ENCODE data around the gene SLC38A3.
"Not testable (repeated sequence)": the region's sequence is repeated elsewhere in the genome, so short reads cannot be mapped to it uniquely, and the experiment has no call there.

The SLC38A3 gene

DNA sequence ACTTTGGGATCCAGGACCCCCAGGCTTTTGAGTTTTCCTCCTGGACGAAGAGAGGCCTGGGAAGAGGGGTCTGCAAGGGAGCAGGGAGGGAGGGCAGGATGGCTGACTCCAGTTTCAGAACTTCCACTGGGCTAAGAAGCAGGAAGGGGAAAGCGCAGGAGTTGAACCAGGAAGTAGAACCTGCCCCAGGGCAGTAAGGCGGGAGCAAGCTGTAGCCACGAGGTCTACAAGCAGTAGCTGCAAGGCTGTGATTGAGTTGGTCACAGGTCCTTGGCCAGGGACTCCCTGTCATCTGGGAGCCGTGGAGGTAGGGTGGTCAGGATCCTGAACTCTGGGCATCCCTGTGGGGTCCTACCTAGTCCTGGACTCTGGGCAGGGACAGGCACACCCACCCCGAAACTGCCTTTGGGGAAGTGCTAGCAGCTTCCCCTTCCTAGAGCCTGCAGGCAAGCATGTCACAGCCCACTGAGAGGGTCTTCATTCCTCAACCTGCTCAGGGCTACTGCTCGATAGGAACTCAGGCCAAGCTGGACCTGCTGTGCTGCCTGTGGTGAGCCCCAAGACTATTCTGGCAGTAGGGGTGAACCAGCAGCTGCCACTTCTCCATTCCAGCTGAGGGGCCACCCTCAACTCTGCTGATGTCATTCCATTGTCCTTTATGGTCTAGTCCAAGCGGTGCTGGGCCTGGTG is 25.2 kb downstream of the SLC38A3 start:
- FAIRE-seq, result no peak
- DNase-seq (ENCODE audit: low spot score), result no peak

DNA sequence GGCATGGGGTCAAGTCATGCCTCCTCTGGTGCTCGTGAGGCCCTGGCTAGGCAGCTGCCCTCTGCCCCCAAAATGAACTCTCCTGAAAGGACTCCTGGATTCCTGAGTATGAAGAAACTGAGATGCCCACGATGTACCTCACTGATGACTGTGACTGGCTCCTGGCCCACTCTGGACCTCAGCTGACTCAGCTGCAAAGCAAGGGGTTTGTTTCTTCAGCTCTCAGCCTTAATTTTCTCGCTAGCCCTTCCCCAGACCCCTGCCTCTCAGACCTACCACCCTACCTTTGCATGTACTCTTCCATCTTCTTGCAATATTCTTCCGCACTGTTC is 25.7 kb downstream of the SLC38A3 start:
- DNase-seq (ENCODE audit: low spot score) (no peak), FAIRE-seq (no peak)

DNA sequence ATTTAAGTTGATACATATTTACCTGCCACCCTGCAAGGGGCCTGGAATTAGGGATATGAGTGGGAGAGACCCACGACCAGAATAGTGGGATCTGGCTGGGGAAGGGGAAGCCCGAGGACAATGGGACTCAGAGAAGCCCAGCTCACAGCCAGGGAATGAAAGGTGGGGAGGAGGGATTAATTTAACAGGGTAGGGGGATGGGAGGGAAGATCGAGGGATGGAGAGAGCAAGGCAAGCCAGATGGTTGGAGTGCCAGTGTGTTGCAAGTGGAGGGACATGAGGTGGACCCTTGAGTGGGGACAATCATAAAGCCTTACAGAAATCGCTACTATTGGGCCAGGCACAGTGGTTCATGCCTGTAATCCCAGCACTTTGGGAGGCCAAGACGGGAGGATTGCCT is 26.5 kb downstream of the SLC38A3 start:
- no peak for FAIRE-seq
- DNase-seq (ENCODE audit: low spot score), result no peak

DNA sequence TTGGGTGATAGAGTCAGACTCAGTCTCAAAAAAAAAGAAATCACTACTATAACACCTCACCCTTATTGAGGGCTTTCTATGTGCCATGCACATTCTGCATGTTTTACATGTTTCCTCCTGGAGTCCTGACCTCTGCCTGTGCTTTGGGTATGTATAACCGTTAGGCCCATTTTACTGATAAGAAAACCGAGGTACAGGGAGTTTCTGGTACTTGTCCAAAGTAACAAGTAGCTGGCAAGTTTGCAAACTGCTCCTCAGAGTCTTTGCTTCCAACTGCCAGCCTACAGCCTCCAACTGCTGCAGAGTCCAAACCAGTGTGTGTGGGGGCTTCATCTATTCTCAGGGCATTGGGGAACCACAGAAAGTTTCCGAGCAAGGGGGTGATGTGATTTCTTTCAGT is 27.2 kb downstream of the SLC38A3 start:
- no peak for FAIRE-seq

DNA sequence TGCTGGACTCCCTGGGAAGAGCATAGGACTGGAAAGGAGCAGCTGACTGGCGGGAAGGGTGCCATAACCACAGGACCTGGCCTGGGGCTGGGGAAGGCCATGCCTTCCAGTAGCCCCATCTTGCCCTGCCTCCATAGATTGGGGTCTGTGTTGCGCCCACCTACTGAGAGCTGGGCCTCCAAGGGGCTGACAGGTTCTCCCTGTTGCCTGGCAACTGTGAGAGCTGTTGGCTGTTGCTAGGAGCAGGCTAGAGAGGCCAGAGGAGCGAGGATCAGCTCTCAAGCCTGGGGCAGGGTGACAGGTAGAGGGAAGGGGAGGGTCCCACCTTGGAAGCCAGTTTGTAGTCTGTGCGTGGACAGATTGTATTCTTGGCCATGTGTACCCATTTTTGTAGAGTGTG is 28.1 kb downstream of the SLC38A3 start:
- FAIRE-seq, result no peak
- no peak for DNase-seq (ENCODE audit: low spot score)

More for the DNA sequence above, 27.2 kb downstream of the SLC38A3 start:
- no peak for DNase-seq (ENCODE audit: low spot score)

DNA sequence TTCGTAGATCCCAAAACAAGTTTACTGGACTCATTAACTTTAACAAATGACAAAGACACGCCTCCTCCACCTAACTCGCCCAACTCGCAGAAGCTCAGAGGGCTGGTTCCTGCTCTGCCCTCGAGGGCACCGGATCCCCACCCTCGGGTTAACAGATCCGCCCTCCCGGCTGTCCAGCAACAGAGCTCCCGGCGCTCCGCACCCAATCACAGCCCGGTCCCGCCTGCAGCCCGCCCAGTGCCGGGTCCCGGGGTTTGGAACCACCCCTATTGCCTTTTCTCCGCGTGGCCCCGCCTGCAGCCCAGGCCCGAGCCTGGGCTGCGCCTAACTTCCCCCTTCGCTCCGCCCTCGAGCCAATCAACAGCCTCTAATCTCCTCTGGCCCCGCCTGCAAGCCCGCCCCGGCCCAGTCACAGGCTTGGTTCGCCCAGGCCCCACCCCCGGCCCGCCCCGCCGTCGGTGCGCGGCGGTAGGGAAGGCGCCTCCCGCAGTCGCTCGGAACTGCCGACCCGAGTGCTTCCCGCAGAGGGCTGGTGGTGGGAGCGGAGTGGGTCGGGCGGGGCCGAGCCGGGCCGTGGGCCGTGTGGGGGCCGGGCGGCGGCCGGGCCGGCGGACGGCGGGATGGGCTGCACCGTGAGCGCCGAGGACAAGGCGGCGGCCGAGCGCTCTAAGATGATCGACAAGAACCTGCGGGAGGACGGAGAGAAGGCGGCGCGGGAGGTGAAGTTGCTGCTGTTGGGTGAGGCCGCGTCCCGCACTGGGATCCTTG is 30.8 kb downstream of the SLC38A3 start, which contains the start of gene GNAI2:
GNAI2 (plus strand) TSS at position 489 of the 768 bp plus-strand sequence; CDS start at position 621, 132 bp downstream.
- FAIRE-seq, result peak; percentile 93
- peak; percentile 94 for DNase-seq (ENCODE audit: low spot score)

DNA sequence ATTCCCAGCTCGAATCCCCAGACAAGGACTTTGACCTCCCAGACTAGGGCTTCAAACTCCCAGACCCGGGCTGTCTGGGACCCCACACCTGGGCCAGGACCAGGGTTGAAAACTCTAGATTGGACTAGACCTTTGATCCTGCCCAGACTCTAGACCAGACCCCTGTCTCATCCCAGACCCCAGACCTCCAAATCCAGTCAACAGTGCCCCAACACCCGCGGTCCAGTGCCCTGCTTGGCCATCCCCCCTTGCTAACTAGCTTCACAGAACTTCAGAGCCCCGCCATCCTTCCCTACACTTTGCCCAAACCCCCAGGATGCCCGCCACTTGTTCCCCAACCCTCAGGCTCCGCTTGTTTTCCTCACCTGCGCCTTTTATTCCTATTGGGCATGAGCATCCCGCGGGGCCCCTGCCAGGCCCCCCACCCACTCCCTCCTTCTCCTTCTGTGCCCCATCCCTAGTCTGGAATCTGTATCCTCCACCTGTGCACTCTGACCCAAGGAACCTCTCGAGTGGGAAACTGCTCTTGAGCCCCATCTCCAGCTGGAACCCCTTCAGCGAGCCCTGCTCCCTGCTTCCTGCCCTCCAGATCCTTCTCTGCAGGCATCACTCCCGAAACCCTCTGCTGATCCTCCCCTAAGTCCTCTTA is 31.5 kb downstream of the SLC38A3 start:
- FAIRE-seq, result no peak

DNA sequence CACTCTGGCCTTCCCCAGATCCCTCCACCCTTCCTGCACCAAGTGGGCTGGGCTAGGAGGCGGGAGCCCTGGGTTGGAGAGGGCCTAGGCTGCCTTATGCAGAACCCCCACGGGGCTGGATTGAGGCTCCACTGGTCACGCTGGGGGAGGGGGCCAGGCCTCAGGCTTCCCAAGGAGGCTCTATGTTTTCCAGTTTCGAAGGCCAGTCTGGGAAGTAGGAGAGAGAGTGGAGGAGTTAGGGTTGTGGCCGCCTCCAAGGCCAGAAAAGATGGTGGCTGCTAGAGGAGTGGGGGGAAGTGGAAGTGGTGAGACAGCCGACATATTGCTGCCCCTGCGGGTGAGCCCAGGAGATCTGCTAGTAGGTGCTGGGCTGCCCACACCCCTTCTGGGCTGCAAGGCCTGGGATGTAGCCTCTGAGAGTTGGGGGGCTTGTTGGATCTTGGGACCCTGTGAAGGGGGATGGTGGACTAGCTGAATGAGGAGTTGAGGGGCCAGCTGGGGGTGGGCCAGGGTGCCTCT is 32.1 kb downstream of the SLC38A3 start:
- no peak for DNase-seq (ENCODE audit: low spot score)
- FAIRE-seq, result no peak

More for the DNA sequence above, 31.5 kb downstream of the SLC38A3 start:
- no peak for DNase-seq (ENCODE audit: low spot score)

DNA sequence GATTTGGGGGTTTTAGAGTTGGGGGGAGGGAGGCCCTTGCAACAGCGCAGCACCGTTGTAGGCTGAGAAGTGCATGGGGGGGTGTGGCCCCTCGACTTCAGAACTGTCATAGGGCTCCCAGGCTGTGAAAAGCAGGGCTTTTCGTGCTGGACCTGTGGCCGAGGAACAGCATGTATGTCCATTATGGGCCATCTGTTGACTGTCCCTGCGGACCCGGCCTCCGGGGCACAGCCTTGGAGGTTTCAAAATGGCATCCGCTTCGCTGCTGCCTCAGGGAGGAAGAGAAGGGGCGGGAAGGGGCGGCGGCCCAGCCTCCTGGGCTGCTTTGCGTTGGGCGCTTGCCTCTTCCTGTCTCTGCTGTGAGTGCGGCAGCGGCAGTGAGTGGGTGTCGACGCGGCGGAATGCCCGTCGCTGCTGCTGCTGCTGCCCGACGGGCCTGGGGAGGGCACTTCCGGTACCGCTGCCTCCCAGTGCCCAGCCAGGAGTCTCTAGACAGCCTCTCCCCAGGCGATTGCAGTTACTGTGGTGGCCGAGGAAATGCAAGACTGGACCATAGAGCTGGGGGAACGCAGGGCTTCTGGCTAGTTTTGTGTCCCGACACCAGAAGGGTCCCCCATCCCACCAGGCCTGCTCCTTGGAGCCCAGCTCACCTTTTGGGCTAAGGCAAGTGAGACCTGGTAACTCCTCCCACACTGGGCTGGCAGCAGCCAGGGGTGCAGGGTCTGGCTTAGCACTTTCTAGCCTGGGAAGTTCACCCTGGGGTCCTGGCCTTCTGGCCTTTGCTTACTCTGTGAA is 32.9 kb downstream of the SLC38A3 start:
- DNase-seq (ENCODE audit: low spot score), result peak; percentile 78
- FAIRE-seq, result peak; percentile 68

DNA sequence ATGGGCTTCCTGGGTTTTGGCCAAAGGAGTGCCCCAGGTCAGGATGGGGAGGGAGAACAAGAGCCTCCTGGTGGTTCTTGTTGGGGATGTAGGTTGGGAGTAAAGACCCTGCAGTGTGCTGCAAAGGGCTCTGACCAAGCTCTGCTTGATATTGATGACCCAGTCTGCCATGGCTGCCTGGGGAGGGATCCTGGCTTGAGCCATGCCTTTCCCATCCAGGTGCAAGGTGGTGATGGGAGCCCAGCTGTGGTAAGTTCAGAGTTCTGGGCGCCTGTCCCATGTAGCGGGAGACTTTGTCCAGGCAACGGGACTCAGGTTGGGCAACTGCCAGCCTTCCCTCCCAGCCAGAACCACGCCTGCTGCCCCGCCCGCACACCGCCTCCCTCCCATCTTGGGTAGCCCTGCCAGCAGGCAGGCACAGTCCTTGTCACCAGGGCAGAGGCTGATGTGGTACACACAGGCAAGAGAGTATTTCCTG is 33.5 kb downstream of the SLC38A3 start:
- FAIRE-seq (no peak), DNase-seq (ENCODE audit: low spot score) (no peak)

DNA sequence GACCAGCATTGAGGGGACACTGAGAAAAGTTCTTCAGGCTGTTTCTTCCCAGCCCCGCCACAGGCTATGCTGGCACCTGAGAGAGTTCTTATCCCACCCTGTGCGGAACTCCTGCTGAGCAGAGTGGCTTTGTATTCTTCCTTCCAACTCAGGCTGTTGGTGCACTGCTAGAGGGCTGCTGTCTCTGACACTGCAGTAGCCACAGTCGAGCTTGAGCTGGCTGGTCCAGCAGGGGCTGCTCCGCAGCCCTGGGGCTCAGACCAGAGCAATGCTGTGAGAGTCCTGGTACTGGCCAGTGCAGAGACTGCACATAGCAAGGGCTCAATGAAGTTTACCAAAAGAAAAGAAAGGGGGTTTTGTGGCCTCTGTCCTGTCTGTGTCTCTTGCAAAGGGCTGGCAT is 34.6 kb downstream of the SLC38A3 start:
- no peak for DNase-seq (ENCODE audit: low spot score)
- FAIRE-seq, result no peak

DNA sequence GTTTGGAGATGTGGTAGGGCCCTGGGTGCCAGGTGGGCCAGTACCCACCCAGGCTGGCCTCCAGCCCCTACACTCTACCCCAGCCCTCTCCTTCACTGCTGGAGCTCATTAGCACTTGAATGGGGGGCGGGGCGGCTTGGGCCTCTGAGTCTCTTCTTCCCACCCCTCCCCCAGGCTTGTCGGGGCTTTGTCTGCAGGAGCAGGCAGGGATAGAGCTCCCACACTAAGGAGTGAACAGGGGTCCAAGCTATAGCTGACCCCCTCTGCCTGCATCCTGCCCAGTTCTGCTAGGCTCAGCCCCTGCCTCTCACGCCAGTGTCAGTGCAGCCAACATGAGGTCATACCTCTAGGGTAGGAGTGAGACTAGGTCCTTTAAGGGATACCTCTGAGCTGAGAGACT is 36.1 kb downstream of the SLC38A3 start:
- DNase-seq (ENCODE audit: low spot score), result no peak
- no peak for FAIRE-seq

DNA sequence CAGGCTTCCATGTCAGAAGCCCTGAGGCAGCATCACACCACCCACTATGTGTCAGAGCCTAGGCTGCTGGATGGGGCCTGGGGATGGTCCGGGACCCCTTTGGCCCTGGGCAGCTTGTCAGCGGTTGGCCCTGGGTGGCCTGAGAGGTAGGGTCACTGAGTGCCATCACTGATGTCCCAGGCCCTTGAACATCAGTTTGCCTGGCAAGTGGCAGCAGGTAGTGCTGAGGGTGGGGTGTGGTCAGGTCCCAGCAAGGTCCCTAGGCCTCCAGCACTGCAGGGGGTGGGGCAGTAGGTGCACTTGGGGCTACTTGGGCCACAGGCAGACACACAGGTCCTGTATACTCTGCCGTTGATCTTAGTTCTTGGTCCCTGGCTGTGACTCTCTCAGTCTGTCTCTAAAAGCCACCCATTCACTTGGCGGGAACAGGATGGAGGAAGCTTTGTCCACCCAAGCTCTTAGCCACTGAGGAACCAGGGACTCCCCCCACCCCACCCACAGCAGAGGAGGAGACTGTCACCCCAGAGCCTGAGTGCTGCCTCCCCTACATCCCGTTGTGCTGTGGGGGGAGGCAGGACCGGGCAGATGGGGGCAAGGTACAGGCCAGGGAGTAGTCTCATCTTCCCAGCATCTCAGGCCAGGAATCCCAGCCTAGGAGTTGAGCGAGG is 36.8 kb downstream of the SLC38A3 start:
- FAIRE-seq (no peak), DNase-seq (ENCODE audit: low spot score) (no peak)

DNA sequence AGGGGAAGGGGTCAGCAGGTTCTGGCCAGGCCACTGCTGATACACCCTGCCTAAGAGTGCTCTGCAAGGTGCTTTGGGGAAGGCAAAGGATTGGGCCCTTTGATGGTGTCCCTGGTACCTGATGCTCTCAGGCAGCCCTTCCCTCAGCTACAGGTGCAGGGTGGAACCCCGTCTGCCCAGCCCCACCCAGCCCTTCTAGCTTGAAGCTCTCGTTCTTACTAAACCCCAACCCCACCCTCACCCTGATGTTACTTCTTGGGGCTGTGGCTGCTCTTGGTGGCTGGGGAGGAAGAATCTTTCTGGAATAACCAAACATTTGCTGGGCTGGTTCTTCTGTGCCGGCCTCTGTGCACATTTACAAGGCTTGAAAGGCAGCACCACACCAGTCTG is 37.3 kb downstream of the SLC38A3 start:
- FAIRE-seq (no peak), DNase-seq (ENCODE audit: low spot score) (no peak)

DNA sequence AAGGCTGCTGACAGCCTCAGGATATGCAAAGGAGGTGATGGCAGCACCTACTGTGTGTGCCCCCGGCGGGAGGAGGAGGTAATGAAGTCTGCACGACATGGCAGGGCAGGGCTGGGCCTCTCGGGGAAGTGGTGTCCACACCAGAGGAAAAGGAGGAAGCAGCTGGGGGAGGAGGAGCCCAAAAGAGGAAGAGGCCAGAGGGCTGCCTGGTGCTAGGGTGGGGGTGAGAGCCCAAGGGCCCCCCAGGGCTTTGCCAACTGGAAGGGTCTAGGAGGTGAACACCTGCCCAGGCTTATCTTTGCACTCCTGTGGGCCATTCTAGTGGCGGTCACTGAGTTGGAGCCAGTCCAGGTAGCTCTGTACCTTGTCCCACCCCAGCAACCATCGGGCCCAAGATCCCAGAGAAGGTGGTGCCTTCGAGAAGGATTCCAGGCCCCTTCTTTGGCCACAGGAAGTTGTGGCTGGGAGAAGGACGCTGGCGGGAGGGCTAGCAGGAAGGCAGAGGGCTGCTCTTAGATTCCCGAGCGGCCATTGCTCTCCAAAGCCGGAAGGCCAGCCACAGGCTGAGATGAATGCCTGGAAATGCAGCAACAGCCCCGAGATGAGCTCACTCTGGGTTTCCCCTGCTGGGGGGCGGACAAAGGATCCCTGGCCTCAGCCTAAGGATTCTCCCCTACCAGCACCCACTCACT is 37.9 kb downstream of the SLC38A3 start:
- peak; percentile 72 for DNase-seq (ENCODE audit: low spot score)
- no peak for FAIRE-seq

DNA sequence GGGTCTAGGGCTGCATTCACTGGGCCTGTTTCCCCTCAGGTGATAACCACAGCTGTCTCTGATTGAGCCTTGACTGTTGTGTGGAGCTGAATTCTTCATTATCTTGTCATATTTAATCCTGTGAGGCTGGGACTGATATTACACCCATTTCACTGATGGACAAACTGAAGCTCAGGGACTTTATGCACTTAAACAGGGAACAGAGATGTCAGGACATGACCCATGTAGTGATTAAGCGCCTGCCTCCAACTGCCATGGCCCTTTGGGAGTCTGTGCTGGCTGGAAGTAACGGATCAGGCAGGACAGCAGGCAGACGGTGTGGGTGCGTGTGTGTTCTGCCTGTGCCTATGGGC is 38.4 kb downstream of the SLC38A3 start:
- FAIRE-seq, result no peak
- DNase-seq (ENCODE audit: low spot score), result no peak

DNA sequence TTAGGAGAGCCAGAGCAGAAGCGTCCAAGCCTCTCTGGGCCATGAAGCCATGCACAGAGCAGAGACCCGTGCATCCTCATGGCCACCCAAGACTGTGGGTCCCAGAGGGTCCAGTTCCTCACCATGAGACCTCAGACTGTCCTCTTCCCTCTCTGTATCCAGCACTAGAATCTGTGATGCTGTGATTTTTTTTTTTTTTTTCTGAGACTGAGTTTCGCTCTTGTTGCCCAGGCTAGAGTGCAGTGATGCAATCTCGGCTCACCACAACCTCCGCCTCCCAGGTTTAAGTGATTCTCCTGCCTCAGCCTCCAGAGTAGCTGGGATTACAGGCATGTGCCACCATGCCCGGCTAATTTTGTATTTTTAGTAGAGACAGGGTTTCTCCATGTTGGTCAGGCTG is 39.7 kb downstream of the SLC38A3 start:
- not testable (repeated sequence) for DNase-seq (ENCODE audit: low spot score); FAIRE-seq

DNA sequence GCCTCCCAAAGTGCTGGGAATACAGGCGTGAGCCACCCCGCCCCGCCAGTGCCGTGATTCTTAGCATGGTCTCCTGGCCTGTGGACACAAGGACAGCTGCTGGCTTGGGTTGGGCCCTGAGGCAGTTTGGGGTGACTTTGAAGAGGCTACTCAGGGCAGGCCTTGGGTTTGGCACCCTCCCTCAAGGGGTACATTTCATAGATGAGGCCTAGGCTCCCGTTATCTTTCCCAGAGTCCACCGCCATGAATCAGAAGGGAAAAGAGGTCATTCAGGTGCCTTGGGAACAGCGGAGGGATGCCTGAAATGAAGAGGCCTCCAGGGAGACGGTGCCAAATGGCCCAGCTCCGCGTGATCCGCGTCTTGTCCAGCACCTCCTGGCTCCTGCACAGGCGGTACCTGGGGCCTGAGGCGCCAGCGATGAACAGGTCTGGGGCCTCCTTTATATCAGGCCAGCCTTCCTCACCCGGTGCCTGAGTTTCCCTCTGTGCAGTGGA is 40.2 kb downstream of the SLC38A3 start:
- no peak for FAIRE-seq

DNA sequence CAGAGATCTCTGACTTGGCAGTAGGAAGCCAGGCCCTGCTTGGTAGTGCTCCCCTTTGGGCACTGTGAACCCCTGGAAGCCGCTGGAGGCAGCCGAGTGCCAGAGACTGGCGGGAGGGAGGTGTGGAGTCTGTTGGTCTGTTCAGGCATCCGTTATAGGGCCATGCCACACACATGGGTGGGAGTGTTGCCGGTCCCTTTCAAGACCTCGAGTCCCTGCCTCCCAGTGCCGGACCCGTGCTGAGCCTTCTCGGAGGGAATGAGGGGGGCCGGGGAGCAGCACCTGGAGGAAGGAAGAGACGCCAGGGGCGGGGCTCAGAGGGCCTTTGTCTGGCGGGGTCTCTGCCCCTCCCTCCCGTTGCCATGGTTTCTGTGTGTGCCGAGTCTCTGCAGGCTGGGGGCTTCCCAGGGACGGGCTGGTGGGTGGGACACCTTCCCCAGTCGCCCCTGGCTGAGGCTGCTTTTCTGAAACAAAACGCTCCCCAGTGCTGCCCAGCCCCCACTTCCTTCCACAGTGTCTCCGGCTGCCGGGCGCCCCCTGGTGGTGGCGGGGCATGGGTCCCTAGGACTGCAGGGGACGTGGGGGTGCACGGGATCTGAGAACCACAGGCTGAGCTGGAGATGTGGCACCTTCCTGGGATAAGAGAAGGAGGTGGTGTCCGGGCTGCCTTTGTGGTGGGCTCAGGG is 40.9 kb downstream of the SLC38A3 start:
- DNase-seq (ENCODE audit: low spot score), result no peak
- no peak for FAIRE-seq

More for the DNA sequence above, 40.2 kb downstream of the SLC38A3 start:
- DNase-seq (ENCODE audit: low spot score), result no peak
